PFSK-1 (cell line): ENCODE data around the gene PRKCE.

ENCODE experiments used
- FOXP2 ChIP-seq: optimal IDR thresholded peaks from 2 replicates; pipeline ENCODE3; 2011; ENCODE audit warnings: borderline replicate concordance, control low read depth, inconsistent platforms; ENCODE audit not compliant: insufficient read depth; ENCODE audit errors: extremely low read length, extremely low read depth
- POLR2AphosphoS5 ChIP-seq: IDR thresholded peaks from 2 replicates; pipeline ENCODE4 v1.6.1; 2012; ENCODE audit warnings: low read depth, mild to moderate bottlenecking, control low read depth, low read length, moderate library complexity
- SIN3A ChIP-seq: IDR thresholded peaks from 2 replicates; pipeline ENCODE4 v1.6.1; 2012; ENCODE audit warnings: mild to moderate bottlenecking, low read length, moderate library complexity, borderline replicate concordance; ENCODE audit not compliant: insufficient read depth
- TAF1 ChIP-seq: IDR thresholded peaks from 2 replicates; pipeline ENCODE4 v1.6.1; 2012; ENCODE audit warnings: low read length, control low read depth, borderline replicate concordance; ENCODE audit not compliant: insufficient read depth
- TF ChIP-seq, protein P1 (sequence below), 2 experiments: IDR thresholded peaks; 2 replicates each; pipeline versions ENCODE4 v1.6.1 to v1.8.0; 2011 to 2012; ENCODE audit warnings: low read depth in 2 of 2, low read length in 2 of 2, control low read depth in 1 of 2, inconsistent platforms in 1 of 2, mild to moderate bottlenecking in 1 of 2, moderate library complexity in 1 of 2; ENCODE audit not compliant: insufficient read depth in 1 of 2

The PRKCE gene

DNA sequence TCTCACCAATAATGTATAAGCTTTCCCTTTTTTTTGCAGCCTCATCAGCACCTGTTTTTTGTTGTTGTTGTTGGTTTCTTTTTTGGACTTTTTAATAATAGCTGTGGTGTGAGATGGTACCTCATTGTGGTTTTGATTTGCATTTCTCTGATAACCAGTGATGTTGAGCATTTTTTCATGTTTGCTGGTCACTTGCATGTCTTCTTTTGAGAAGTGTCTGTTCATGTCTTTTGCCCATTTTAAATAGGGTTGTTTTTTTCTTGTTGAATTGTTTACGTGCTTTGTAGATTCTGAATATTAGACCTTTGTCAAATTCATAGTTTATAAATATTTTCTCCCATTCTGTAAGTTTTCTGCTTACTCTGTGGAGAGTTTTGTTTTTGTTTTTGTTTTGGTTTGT lies 557.3 kb downstream of the PRKCE start:
- TF ChIP-seq TAF1: no peak
- no peak for TF ChIP-seq SIN3A
- no peak for TF ChIP-seq POLR2AphosphoS5
- TF ChIP-seq FOXP2: no peak

DNA sequence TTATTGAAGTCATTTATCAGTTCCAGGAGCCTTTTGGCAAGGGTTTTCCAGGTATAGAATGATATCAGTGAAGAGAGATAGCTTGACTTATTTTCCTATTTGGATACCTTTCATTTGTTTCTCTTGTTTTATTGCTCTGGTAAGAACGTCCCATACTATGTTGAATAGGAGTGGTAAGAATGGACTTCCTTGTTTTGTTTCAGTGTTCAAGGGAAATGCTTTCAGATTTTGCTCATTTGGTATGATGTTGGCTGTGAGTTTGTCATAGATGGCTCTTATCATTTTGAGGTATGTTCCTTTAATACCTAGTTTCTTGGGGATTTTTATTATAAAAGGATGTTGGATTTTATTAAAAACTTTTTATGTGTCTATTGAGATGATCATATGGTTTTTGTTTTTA lies 558.6 kb downstream of the PRKCE start:
- TF ChIP-seq, protein P1, sequence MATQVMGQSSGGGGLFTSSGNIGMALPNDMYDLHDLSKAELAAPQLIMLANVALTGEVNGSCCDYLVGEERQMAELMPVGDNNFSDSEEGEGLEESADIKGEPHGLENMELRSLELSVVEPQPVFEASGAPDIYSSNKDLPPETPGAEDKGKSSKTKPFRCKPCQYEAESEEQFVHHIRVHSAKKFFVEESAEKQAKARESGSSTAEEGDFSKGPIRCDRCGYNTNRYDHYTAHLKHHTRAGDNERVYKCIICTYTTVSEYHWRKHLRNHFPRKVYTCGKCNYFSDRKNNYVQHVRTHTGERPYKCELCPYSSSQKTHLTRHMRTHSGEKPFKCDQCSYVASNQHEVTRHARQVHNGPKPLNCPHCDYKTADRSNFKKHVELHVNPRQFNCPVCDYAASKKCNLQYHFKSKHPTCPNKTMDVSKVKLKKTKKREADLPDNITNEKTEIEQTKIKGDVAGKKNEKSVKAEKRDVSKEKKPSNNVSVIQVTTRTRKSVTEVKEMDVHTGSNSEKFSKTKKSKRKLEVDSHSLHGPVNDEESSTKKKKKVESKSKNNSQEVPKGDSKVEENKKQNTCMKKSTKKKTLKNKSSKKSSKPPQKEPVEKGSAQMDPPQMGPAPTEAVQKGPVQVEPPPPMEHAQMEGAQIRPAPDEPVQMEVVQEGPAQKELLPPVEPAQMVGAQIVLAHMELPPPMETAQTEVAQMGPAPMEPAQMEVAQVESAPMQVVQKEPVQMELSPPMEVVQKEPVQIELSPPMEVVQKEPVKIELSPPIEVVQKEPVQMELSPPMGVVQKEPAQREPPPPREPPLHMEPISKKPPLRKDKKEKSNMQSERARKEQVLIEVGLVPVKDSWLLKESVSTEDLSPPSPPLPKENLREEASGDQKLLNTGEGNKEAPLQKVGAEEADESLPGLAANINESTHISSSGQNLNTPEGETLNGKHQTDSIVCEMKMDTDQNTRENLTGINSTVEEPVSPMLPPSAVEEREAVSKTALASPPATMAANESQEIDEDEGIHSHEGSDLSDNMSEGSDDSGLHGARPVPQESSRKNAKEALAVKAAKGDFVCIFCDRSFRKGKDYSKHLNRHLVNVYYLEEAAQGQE (IDR thresholded peaks at IDR 0.05; ENCODE audit: insufficient read depth in 1 of 2, low read depth in 2 of 2, low read length in 2 of 2): no peak
- TF ChIP-seq SIN3A (no peak), POLR2AphosphoS5 (no peak), TAF1 (no peak)

DNA sequence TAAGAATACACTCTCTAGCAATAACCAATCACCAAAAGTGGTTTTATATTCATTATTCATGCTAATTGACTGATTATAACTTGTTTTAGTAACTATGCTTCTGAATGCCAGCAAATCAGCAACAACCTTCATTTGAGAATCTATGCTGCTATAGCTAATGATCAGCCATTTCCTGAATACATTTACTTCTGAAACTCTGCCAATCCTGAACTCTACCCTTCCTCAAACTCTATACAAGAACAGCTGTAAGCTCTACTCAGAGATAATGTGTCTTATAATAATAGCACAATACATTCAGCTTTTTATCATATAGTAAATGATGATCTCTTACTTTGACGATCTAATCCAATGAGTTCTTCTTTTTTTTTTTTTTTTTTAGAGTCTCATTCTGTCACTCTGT lies 560.0 kb downstream of the PRKCE start:
- TF ChIP-seq TAF1 (no peak), POLR2AphosphoS5 (no peak), FOXP2 (no peak), SIN3A (no peak)
- TF ChIP-seq, protein P1 (IDR thresholded peaks at IDR 0.05; ENCODE audit: insufficient read depth in 1 of 2, low read depth in 2 of 2, low read length in 2 of 2): no peak

DNA sequence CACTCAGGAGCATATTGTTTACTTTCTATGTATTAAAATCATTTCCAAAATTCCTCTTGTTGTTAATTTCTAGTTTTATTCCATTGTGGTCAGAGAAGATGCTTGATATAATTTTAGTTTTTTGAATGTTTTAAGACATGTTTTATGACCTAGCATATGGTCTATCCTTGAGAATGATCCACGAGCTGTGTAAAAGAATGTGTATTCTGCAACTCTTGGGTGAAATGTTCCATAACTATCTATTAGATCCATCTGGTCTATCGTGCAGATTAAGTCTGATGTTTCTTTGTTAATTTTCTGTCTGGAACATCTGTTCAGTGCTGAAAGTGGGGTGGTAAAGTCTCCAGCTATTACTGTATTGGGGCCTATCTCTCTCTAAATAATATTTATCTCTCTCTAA lies 562.4 kb downstream of the PRKCE start:
- TF ChIP-seq SIN3A (no peak), TAF1 (no peak), FOXP2 (no peak), POLR2AphosphoS5 (no peak)
- TF ChIP-seq, protein P1 (IDR thresholded peaks at IDR 0.05; ENCODE audit: insufficient read depth in 1 of 2, low read depth in 2 of 2, low read length in 2 of 2): no peak

DNA sequence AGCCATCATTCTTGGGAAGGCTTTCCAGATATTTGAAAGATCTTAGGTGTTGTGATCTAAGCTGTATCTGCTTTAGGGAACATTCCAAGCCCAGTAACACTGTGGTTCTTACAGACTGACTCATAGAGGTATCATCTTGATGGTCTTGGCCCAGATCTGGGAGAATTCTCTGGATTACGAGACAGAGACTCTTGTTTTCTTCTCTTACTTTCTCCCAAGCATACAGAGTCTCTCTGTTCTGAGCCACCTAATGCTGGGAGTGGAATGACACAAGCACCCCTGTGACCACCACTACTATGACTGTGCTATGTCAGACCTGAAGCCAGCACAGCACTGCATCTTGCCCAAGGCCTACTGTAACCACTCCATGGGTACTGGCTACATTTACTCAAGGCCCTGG lies 564.7 kb downstream of the PRKCE start:
- TF ChIP-seq, protein P1 (IDR thresholded peaks at IDR 0.05; ENCODE audit: insufficient read depth in 1 of 2, low read depth in 2 of 2, low read length in 2 of 2): no peak
- no peak for TF ChIP-seq TAF1
